GM18505 (cell line): ENCODE results near the gene PDPN.

Source experiments
- ATAC-seq: cut with Tn5 transposase; IDR thresholded peaks from one replicate; pipeline ENCODE4 v1.9.1; 2021; ENCODE audit not compliant: unreplicated experiment
- POLR2A ChIP-seq: IDR thresholded peaks from 4 replicates; pipeline ENCODE4 v1.6.1; 2011; ENCODE audit warnings: borderline replicate concordance; ENCODE audit not compliant: insufficient read depth, insufficient read length; ENCODE audit errors: extremely low read depth

PDPN gene

GRCh38 chr1:13617108-13617507 lies 33.5 kb downstream of the PDPN start:
- TF ChIP-seq POLR2A: no peak
- ATAC-seq: no peak

DNA sequence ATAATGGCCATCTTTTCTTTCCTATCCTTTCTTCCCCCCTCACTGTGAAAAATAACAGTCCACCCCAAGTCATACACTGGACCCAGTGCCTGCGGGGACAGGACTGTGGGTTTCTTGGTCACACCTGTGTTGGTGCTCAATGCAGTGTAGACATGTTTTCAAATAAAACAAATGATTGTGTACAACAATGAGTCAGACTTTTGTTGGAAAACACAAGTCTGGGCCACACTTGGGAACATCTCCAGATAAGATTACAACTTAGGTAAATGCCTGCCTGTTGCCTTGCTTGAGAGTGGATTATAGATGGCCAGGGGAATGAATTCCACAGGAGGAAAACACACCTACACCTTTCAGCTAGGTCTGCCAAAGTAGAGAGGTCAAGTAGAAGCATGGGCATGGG lies 34.1 kb downstream of the PDPN start:
- ATAC-seq: no peak
- no peak for TF ChIP-seq POLR2A

DNA sequence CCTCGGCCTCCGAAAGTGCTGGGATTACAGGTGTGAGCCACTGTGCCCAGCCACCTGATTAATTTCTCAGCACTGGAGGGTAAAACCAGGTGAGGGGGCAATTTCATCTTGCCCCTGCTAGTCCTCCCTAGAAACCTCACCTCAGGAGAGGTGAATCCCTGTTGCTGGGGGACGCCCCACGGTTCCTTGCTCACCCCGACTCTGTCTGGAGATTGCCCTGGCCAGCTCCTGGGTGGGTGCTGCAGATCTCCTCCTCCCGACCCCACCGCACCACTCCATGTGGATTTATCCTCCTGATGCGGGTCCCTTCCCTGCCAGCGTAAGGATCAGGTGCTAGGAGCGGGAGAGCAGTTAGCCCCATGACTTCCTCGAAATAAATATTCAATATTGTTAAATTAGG lies 34.9 kb downstream of the PDPN start:
- no peak for ATAC-seq

GRCh38 chr1:13619909-13620308 lies 36.3 kb downstream of the PDPN start:
- ATAC-seq: no peak
- no peak for TF ChIP-seq POLR2A

More for the DNA sequence above, 34.9 kb downstream of the PDPN start:
- no peak for TF ChIP-seq POLR2A

- no peak for ATAC-seq
- no peak for TF ChIP-seq POLR2A
These were observed 37.2 kb downstream of the PDPN start for GRCh38 chr1:13620825-13621224.

- no peak for TF ChIP-seq POLR2A
These were observed 38.8 kb downstream of the PDPN start for GRCh38 chr1:13622446-13622845.

DNA sequence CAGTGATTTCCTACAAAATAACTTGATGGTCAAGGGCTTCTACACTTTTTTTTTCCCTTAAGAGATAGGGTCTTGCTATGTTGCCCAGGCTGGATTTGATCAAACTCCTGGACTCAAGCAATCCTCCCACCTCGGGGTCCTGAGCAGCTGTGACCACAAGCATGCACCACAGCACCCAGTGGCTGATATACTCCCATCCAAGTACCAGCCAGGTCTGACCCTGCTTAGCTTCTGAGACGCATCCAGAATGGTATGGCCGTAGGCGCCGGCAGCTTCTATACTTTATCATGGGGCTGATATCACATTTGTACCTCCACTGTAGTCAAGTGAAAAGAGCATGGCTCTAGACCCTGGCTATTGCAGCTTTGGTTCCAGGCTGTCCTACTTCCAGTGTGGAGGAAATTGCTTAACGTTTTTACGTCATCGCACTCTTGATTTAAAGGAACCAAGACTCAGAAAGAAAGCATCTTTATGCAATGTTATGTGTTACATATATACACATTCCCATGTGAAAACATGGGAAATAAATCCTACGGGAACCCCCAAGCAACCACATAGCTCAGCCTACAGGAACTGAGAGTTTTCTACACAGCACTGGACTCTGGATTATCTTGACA lies 39.5 kb downstream of the PDPN start:
- no peak for ATAC-seq
- TF ChIP-seq POLR2A: no peak

More at GRCh38 chr1:13622446-13622845, 38.8 kb downstream of the PDPN start:
- no peak for ATAC-seq

DNA sequence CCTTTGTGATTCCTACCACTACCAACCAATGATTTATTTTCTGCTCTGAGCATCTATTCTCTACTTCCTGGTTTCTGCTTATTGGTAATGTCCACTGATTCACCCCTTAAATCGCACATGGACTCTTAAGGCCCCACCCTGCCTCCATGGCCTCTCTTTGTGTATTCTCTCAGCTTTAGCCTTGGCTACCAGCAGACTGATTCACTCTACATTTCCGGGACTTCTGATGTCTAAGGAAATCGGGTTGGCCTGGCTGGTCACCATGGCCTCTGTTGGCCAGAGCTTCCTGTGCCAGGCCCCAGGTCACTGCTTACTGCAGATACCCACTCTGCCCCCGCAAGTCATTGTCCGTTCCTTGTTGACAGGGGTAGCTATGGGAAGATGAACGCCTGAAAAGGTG lies 40.9 kb downstream of the PDPN start:
- ATAC-seq: no peak
- no peak for TF ChIP-seq POLR2A

GRCh38 chr1:13627127-13627526 lies 43.5 kb downstream of the PDPN start:
- no peak for ATAC-seq
- TF ChIP-seq POLR2A: no peak

DNA sequence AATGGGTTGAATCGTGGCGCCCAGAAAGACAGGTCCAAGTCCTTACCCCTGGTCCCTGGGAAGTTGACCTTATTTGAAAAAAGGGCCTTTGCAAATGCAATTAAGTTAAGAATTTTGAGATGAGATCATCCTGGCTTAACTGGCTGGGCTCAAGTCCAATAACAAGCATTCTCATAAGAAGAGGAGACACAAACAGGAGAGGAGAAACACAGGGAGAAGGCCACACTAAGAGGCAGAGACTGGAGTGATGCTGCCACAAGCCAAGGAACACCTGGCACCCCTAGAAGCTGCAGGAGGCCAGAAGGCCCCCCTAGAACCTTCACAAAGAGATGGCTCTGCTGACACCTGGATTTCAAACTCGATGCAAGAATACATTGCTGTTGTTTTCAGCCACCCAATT lies 44.6 kb downstream of the PDPN start:
- no peak for ATAC-seq
- TF ChIP-seq POLR2A: no peak

DNA sequence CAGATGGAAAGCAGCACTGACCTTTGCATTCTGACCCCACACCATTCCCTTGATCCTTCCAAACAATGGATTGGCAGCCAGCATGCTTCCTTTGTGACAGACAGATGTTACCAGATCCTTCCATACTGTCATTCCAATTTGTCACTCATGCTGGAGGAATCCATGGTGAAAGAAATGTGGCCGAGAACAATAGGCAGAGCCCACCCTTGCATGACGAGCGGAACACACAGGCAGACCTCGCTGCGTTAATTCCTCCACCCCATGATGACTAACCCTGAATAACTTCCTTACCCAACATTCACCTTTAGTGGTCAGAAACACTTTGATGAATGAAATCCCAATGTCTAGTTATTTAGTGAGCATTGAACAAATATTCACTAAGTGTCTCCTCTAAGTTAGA lies 45.1 kb downstream of the PDPN start:
- no peak for ATAC-seq
- TF ChIP-seq POLR2A: no peak

DNA sequence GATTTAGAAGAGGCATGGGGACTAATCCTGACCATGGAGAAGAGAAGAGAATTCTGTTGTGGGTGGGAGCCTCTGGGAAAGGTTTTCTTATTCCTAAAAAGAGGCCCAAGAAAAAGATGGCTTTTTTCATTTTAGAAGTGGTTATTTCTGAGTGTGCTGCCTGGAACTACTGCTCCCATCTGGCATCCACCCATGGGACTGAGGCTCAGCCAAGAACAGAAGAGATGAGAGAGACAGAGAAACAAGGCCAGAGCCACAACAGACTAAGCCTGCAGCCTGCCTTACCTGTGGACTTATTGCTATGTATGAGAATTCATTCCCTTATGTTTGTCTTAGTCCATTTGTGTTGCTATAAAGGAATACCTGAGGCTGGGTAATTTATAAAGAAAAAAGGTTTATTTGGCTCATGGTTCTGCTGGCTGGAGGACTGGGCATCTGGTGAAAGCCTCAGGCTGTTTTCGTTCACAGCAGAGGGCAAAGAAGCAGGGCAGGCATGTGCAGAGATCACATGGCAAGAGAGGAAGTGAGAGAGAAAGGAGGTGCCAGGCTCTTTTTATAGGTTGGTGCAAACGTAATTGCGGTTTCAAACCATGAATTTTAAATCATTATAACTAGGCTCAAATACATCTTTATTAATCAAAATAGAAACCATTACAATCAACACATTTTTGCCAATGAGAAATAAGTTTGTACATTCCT lies 58.8 kb downstream of the PDPN start:
- no peak for TF ChIP-seq POLR2A
- ATAC-seq: no peak

DNA sequence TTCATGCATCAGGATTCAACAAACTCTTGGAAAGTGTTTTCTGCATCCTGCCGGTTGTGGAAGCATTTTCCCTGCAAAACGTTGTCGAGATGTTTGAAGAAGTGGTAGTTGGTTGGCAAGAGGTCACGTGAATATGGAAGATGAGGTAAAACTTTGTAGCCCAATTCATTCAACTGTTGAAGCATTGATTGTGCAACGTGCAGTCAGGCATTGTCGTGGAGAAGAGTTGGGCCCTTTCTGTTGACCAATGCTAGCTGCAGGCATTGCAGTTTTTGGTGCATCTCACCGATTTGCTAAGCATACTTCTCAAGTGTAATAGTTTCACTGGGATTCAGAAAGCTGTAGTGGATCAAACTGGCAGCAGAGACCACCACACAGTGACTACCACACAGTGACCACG lies 59.4 kb downstream of the PDPN start:
- TF ChIP-seq POLR2A: no peak
- ATAC-seq: no peak

GRCh38 chr1:13646521-13646920 lies 62.9 kb downstream of the PDPN start:
- no peak for ATAC-seq
- no peak for TF ChIP-seq POLR2A
